Common myeloid progenitor, CD34-positive (primary cell): ENCODE results near the gene FAM53A.

Experiments
- CTCF ChIA-PET: fragments of 350-600 bp; sonication (Branson Sonifier 250); formaldehyde crosslinking; loops from one replicate; lab custom pipeline; 2021; ENCODE audit warnings: antibody characterized with exemption; lab: Charles Lee
- POLR2A ChIA-PET: fragments of 350-600 bp; sonication (Branson Sonifier 250); formaldehyde crosslinking; loops from one replicate; lab custom pipeline; 2021; ENCODE audit warnings: antibody characterized with exemption; lab: Charles Lee
- DNase-seq, 3 donors: peaks; one replicate each; pipeline versions ENCODE4 v3.0.0 to v3.0.0-alpha.2; 2013
- H3K27ac ChIP-seq, 2 experiments: 1 replicate in 1 of 2; 2 replicates in 1 of 2; pipeline ENCODE4 v1.7.0; 2013; ENCODE audit warnings: inconsistent platforms in 2 of 2, low read length in 2 of 2, mild to moderate bottlenecking in 2 of 2, low read depth in 1 of 2, moderate library complexity in 1 of 2; ENCODE audit not compliant: severe bottlenecking in 2 of 2, insufficient read depth in 1 of 2, poor library complexity in 1 of 2
- H3K27me3 ChIP-seq, 5 experiments: replicated peaks in 2 of 5; 1 replicate in 3 of 5; 2 replicates in 2 of 5; pipeline versions ENCODE4 v1.6.1 to v1.7.0; 2013; ENCODE audit warnings: low read length in 4 of 5, mild to moderate bottlenecking in 2 of 5, moderate library complexity in 2 of 5, inconsistent platforms in 1 of 5; ENCODE audit not compliant: insufficient read depth in 5 of 5, control insufficient read depth in 4 of 5
- H3K36me3 ChIP-seq, 4 experiments: 1 replicate in 2 of 4; 2 replicates in 2 of 4; pipeline versions ENCODE4 v1.6.1 to v1.7.0; 2013; ENCODE audit warnings: low read length in 3 of 4, control low read depth in 1 of 4, mild to moderate bottlenecking in 1 of 4; ENCODE audit not compliant: control insufficient read depth in 4 of 4, insufficient read depth in 4 of 4
- H3K4me1 ChIP-seq, 4 experiments: 1 replicate in 3 of 4; 2 replicates in 1 of 4; pipeline versions ENCODE4 v1.6.1 to v1.7.1; 2013; ENCODE audit warnings: low read length in 3 of 4, mild to moderate bottlenecking in 3 of 4, control low read depth in 1 of 4, inconsistent platforms in 1 of 4, moderate library complexity in 1 of 4; ENCODE audit not compliant: control insufficient read depth in 4 of 4, insufficient read depth in 4 of 4; ENCODE audit errors: control extremely low read depth in 1 of 4
- H3K4me3 ChIP-seq, 7 experiments: 1 replicate in 4 of 7; 2 replicates in 3 of 7; pipeline versions ENCODE4 v1.5.1 to v1.7.0; 2013; ENCODE audit warnings: mild to moderate bottlenecking in 7 of 7, low read length in 6 of 7, moderate library complexity in 6 of 7, inconsistent platforms in 2 of 7, low read depth in 2 of 7, control low read depth in 1 of 7; ENCODE audit not compliant: insufficient read depth in 4 of 7, control insufficient read depth in 1 of 7; ENCODE audit errors: extremely low read depth in 1 of 7
- H3K9me3 ChIP-seq, 5 experiments: 1 replicate in 4 of 5; 2 replicates in 1 of 5; pipeline versions ENCODE4 v1.6.1 to v1.7.1; 2013; ENCODE audit warnings: low read length in 4 of 5, mild to moderate bottlenecking in 2 of 5, inconsistent platforms in 1 of 5, low read depth in 1 of 5, moderate library complexity in 1 of 5; ENCODE audit not compliant: control insufficient read depth in 4 of 5, insufficient read depth in 2 of 5; ENCODE audit errors: control extremely low read depth in 1 of 5
- WGBS: methylation state at CpG from one replicate; pipeline ENCODE4 v1.1.5; 2013; ENCODE audit not compliant: insufficient coverage; 5-methylcytosine and 5-hydroxymethylcytosine counted together

The FAM53A gene

DNA sequence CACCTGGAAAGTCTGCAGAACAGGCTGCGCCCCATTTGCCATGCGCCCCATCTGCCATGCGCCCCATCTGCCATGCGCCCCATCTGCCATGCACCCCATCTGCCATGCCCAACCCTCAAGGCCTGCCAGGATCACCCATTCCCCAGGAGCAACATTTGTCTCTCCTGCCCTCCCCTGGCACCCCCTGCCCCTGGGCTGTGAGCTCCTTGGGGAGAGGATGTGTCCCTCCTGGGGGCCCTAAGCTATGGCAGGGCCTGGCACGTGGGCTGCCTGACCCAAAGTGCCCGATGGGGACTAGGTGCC lies 82.6 kb downstream of the FAM53A start:
- 90% methylated on average over 4 of the region's 6 CpGs for WGBS
- H3K27me3 ChIP-seq: peaks cover 0 to 15% (median 0%) of the 10 kb centered on the region in 5 experiments
- ChIA-PET POLR2A (no interaction called here), CTCF (no interaction called here)
- no peaks in the 10 kb centered on the region for H3K36me3 ChIP-seq
- H3K4me1 ChIP-seq: peaks cover 0 to 2% (median 0%) of the 10 kb centered on the region in 4 experiments
- H3K9me3 ChIP-seq: no peaks in the 10 kb centered on the region
- no peak for DNase-seq
- no peak overlapping the region for H3K27ac ChIP-seq
- H3K4me3 ChIP-seq: no peak overlapping the region

DNA sequence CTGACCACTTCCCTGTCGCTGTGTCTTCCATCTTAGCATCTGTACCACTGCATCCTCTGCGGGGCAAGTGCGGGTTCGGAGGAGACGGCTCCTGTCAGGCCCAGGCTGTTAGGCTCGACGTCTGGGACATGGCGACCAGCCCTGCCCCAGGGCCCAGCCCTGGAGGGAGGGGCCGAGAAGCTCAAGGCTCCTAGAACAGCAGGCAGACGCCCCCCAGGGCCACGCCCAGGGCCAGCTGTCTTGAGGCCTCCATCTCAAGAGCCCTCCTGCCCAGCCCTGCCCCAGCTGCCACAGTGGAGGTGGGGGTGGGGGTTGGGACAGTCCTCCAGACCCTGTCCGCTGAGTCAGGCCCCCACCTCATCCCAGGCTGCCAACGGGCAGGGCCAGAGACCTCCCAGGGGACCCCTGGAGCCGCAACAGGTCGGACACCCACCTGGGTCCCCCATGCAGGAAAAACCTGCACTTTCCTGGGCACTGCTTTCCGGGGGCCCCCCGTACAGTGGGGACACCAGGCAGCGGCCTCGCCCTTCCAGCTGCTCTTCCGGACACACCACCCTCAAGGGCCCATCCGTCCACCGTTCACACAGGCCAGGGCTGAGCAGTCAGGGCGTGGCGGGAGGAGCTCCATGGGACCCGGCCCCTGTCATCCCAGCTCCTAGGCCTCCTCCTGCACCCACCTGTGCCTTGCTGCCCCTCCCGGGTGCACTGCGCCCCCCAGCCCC lies 83.1 kb downstream of the FAM53A start:
- peaks cover 0 to 15% (median 0%) of the 10 kb centered on the region in 5 experiments for H3K27me3 ChIP-seq
- H3K4me3 ChIP-seq: no peak overlapping the region
- H3K36me3 ChIP-seq: no peaks in the 10 kb centered on the region
- H3K4me1 ChIP-seq: peaks cover 0 to 2% (median 0%) of the 10 kb centered on the region in 4 experiments
- POLR2A ChIA-PET: no interaction called here
- no peak for DNase-seq
- 98% methylated on average over 12 of the region's 27 CpGs for WGBS
- H3K27ac ChIP-seq: no peak overlapping the region
- no peaks in the 10 kb centered on the region for H3K9me3 ChIP-seq
- CTCF ChIA-PET: no interaction called here

DNA sequence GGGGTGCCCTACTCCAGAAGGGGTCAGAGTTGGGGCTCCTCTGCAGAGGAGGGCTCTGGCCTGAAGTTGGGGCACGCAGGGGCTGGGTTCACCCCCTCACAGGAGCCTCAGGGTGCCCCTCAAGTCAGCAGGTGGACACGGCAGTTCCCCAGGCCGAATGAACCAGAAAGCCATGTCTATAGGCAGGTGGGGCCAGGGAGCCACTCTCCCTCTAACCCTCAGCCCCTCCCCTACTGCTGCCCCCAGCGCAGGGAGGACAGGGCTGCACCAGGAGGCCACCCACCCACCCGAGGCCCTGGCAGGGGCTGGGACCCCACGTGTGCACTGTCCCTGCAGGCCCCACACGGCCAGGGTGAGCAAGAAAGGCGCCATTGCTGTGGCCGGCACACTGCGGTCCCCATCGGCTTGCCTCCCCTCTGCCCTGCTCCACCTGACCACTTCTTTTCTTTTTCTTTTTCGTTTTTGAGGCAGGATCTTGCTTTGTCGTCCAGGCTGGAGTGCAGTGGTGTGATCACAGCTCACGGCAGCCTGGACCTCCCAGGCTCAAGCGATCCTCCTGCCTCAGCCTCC lies 83.8 kb downstream of the FAM53A start:
- peaks cover 0 to 2% (median 0%) of the 10 kb centered on the region in 4 experiments for H3K4me1 ChIP-seq
- CTCF ChIA-PET: no interaction called here
- H3K4me3 ChIP-seq: no peak overlapping the region
- H3K36me3 ChIP-seq: no peaks in the 10 kb centered on the region
- H3K9me3 ChIP-seq: no peaks in the 10 kb centered on the region
- DNase-seq: no peak
- POLR2A ChIA-PET: no interaction called here
- H3K27ac ChIP-seq: no peak overlapping the region
- H3K27me3 ChIP-seq: peaks cover 0 to 11% (median 0%) of the 10 kb centered on the region in 5 experiments
- WGBS: 96% methylated on average over 13 of the region's 15 CpGs

DNA sequence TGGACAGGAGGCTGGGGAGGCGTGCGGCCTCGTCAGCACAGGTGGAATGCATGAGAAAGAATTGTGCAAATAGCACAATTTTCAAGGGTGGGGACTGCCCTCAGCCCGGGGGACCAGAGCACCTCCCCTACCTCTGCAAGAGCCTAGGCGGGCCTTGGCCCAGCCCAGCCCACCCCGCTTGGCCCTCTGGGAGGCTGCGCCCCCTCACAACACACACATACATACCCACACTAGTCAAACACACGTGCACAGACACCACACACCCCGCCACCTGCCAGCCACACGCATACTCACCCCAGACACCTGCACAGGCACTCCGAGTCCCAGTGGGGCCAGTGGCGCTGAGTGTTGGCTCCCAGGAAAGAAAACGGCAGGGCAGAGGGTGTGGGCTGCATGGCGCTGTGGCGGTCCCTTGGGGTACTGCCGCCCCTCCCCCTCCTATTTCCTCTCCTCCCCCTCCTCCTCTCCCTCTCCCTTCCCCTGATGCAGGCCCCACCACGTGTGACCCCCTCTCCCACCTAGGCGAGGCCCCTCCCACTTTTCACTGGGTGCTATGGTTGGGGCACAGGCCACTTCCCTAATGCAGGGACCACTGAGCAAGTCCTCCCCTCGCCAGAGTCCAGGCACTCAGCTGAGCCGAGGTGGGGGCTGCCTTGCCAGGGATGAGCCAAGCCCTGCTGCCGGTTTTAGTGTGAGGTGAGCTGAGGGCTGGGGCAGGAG lies 84.5 kb downstream of the FAM53A start:
- CTCF ChIA-PET: no interaction called here
- 89% methylated on average over 13 of the region's 21 CpGs for WGBS
- Histone ChIP-seq H3K9me3 (no peaks in the 10 kb centered on the region), H3K4me1 (no peaks in the 10 kb centered on the region), H3K36me3 (no peaks in the 10 kb centered on the region), H3K27me3 (peaks cover 0 to 5% (median 0%) of the 10 kb centered on the region in 5 experiments), H3K4me3 (no peak overlapping the region), H3K27ac (no peak overlapping the region)
- DNase-seq: peak in 1 of 3 donors; percentile 7
- POLR2A ChIA-PET: no interaction called here

DNA sequence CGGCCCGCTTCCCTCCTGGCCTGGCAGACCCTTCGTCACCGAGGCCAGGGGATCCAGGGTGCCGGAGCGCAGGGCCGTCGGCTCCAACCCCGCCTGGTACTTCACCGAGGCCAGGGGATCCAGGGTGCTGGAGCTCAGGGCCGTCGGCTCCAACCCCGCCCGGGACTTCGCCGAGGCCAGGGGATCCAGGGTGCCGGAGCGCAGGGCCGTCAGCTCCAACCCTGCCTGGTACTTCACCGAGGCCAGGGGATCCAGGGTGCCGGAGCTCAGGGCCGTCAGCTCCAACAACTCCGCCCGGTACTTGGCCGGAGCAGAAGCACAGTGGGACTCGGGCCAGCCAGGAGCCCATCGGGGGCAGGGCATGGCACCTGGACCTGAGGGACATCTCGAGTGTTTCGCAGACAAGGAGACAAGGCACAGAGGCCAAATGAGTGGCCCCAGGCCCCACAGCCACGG lies 85.1 kb downstream of the FAM53A start:
- 98% methylated on average over 24 of the region's 30 CpGs for WGBS
- ChIA-PET CTCF (no interaction called here), POLR2A (no interaction called here)
- H3K36me3 ChIP-seq: no peaks in the 10 kb centered on the region
- DNase-seq: no peak
- H3K27me3 ChIP-seq: no peaks in the 10 kb centered on the region
- no peak overlapping the region for H3K27ac ChIP-seq
- no peaks in the 10 kb centered on the region for H3K4me1 ChIP-seq
- no peak overlapping the region for H3K4me3 ChIP-seq
- no peaks in the 10 kb centered on the region for H3K9me3 ChIP-seq

DNA sequence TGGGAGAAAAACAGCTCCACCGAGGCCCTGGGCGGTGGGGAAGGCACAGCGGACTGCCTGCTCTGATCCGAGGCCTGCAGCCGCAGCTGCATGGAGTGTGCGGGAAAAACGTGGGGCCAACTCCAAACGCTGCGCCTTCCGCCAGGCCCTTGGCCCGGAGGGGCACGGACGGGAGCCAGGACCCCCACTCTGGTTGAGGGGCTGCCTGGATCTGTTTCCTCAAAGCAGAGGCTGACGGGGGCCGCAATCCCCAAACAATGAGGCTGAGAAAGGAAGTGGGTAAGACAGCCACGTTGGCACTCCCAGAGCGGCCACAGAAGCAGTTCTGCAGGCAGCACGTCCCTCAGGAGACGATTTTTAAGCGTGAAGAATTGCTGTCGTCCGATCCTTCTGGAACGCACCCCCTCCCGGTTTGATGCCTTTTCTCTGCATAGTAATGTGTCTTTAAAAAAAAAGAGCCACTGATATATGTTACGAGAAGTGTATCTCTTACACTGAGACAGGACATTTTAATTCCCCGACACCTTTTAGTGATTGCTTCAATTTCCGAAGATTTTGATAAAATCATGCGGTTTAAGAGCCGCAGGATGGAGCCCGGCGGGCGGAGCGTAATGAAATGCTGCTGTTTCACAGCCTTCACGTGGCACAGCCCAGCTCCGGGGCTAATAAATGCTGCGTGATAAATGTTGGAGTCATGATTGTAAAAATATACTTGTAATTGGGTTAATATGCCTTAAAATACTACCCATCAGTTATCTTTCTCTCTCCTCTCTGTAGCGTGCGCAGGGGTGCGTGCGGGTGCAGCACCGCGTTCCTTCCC lies 85.7 kb downstream of the FAM53A start:
- CTCF ChIA-PET: no interaction called here

More for the DNA sequence above, 85.7 kb downstream of the FAM53A start:
- no peaks in the 10 kb centered on the region for H3K4me1 ChIP-seq
- no peak overlapping the region for H3K27ac ChIP-seq
- H3K36me3 ChIP-seq: no peaks in the 10 kb centered on the region
- DNase-seq: no peak
- POLR2A ChIA-PET: no interaction called here
- 90% methylated on average over 34 of the region's 42 CpGs for WGBS
- no peaks in the 10 kb centered on the region for H3K27me3 ChIP-seq
- H3K4me3 ChIP-seq: peak overlapping the region in 1 of 7 experiments; percentile 10
- H3K9me3 ChIP-seq: no peaks in the 10 kb centered on the region
